ENCODE measurements around the gene LCA5L. TPM values are rescaled to one million over a fixed set of nuclear protein-coding genes. Genes with fewer than 3 reads are reported as not detected.

LCA5L gene
- total and polyA plus RNA-seq, 10 of the 15 experiments (the other 5 are each of a cell fraction or from before 2014, with no cell fraction given), result 0.18 to 0.55 (median 0.27) TPM; not detected in 2

- DNase-seq (ENCODE audit: low read depth, low spot score), result no peak
- H3K4me2 ChIP-seq (ENCODE audit: control insufficient read depth, insufficient read depth), result no peak overlapping the region
- no peak for ATAC-seq
- no peaks in the 10 kb centered on the region for H3K9me3 ChIP-seq (replicated peaks; ENCODE audit: control insufficient read depth, insufficient read depth, low read length)
- WGBS (ENCODE audit: insufficient coverage, insufficient replicate concordance, low lambda C conversion rate, missing lambda C conversion rate), result 0% methylated on average over 1 of the region's 1 CpG
- in situ Hi-C loops (cut with MboI) (no loop called here), intact Hi-C loops (cut with micrococcal nuclease; ENCODE audit: unreplicated experiment) (no loop called here)
- no peak overlapping the region for H3K9ac ChIP-seq (ENCODE audit: control insufficient read depth, insufficient read depth, low read length)
- no peak overlapping the region for H2AFZ ChIP-seq (ENCODE audit: control insufficient read depth, low read depth, low read length)
- ChIA-PET CTCF (interaction anchor here (1.4 to 3.4 kb wide), 2 partner anchors 16 to 19 kb away, joined by 4 to 24 read pairs; no protein-coding TSS in a partner anchor), POLR2A (no interaction called here), RAD21 (ENCODE audit: unreplicated experiment) (interaction anchor here (1.0 kb wide), 1 partner anchor 70 kb away, joined by 3 read pairs; no protein-coding TSS in a partner anchor), SMC1A (ENCODE audit: uncharacterized antibody, unreplicated experiment) (interaction anchor here (0.5 to 1.5 kb wide), 3 partner anchors 13 to 156 kb away, joined by 4 to 5 read pairs (median 4); no protein-coding TSS in a partner anchor)
- H4K20me1 ChIP-seq (ENCODE audit: control insufficient read depth, insufficient read depth), result no peaks in the 10 kb centered on the region
- no peak for TF ChIP-seq SUZ12 (IDR thresholded peaks at IDR 0.05; ENCODE audit: unreplicated experiment)
- TF ChIP-seq ASH2L (IDR thresholded peaks at IDR 0.05; ENCODE audit: borderline replicate concordance, low read depth), result no peak
- TF ChIP-seq TCF12 (IDR thresholded peaks at IDR 0.05; ENCODE audit: low read depth, low read length), result no peak
- TF ChIP-seq TARDBP (IDR thresholded peaks at IDR 0.05; ENCODE audit: borderline replicate concordance), result no peak
- no peak for TF ChIP-seq POLR2A (IDR thresholded peaks at IDR 0.05; ENCODE audit: low read depth, low read length)
- TF ChIP-seq HDAC2 (IDR thresholded peaks at IDR 0.05), result no peak
- TF ChIP-seq PML (IDR thresholded peaks at IDR 0.05; ENCODE audit: low read length), result no peak
- TF ChIP-seq REST (IDR thresholded peaks at IDR 0.05; ENCODE audit: low read depth, low read length), result no peak
- no peak for TF ChIP-seq SKIL (IDR thresholded peaks at IDR 0.05; ENCODE audit: low read depth, poor library complexity, severe bottlenecking)
- TF ChIP-seq E4F1 (IDR thresholded peaks at IDR 0.05; ENCODE audit: borderline replicate concordance, partially characterized antibody), result no peak
- no peak for TF ChIP-seq POLR2AphosphoS5 (IDR thresholded peaks at IDR 0.05; ENCODE audit: low read length)
- TF ChIP-seq NKRF (conservative IDR thresholded peaks at IDR 0.05), result no peak
- TF ChIP-seq LARP7 (IDR thresholded peaks at IDR 0.05), result no peak
- H3K27me3 ChIP-seq (replicated peaks in 1 of 2; ENCODE audit: control insufficient read depth in 2 of 2, insufficient read depth in 2 of 2, low read length in 1 of 2), result no peaks in the 10 kb centered on the region; a peak in 1 of 4 replicates
- no peaks in the 10 kb centered on the region for H3K79me2 ChIP-seq (ENCODE audit: control insufficient read depth, insufficient read depth, low read length)
- BruUV-seq (replicated peaks), result no TSS peak
- H3K4me3 ChIP-seq, result no peak overlapping the region
- H3K27ac ChIP-seq (ENCODE audit: control insufficient read depth, insufficient read depth), result no peak overlapping the region
- no peaks in the 10 kb centered on the region for H3K36me3 ChIP-seq (ENCODE audit: control insufficient read depth in 2 of 2, insufficient read depth in 2 of 2, low read length in 1 of 2)
- FAIRE-seq, result no peak
- no peaks in the 10 kb centered on the region for H3K4me1 ChIP-seq (ENCODE audit: control insufficient read depth, insufficient read depth, low read length)
Measured at GRCh38 chr21:39439232-39439631, 6.3 kb downstream of the LCA5L start.

All from GM12878 (cell line).